H9 (cell line): Measurements from ENCODE around the gene ITCH. TPM values are rescaled to one million over a fixed set of nuclear protein-coding genes. Genes with fewer than 3 reads are reported as not detected.
A peak's percentile ranks its signal among the peaks of the same experiment; 100 is the strongest.
"Not testable (repeated sequence)": the region's sequence is repeated elsewhere in the genome, so short reads cannot be mapped to it uniquely, and the experiment has no call there.

Experiments used
- DNase-seq: peaks from one replicate; pipeline ENCODE4 v3.0.0-alpha.2; 2017
- H2AFZ ChIP-seq: one replicate; pipeline ENCODE4 v1.6.1; 2013; ENCODE audit warnings: mild to moderate bottlenecking, low read length, control low read depth, moderate library complexity
- H2AK5ac ChIP-seq: 2 replicates; pipeline ENCODE4 v1.6.1; 2013; ENCODE audit warnings: low read length, control low read depth, mixed read lengths; ENCODE audit not compliant: insufficient read length
- H2BK120ac ChIP-seq: one replicate; pipeline ENCODE4 v1.6.1; 2013; ENCODE audit warnings: low read depth, mild to moderate bottlenecking, low read length, control low read depth, inconsistent platforms; ENCODE audit not compliant: poor library complexity, severe bottlenecking
- H2BK12ac ChIP-seq: 2 replicates; pipeline ENCODE4 v1.6.1; 2013; ENCODE audit warnings: low read length, control low read depth, mixed read lengths, low read depth; ENCODE audit not compliant: insufficient read length
- H2BK15ac ChIP-seq: 2 replicates; pipeline ENCODE4 v1.6.1; 2013; ENCODE audit warnings: low read depth, low read length, control low read depth
- H2BK20ac ChIP-seq: one replicate; pipeline ENCODE4 v1.6.1; 2013; ENCODE audit warnings: low read depth, mild to moderate bottlenecking, low read length, control low read depth, inconsistent platforms; ENCODE audit not compliant: poor library complexity, severe bottlenecking
- H2BK5ac ChIP-seq: 2 replicates; pipeline ENCODE4 v1.6.1; 2013; ENCODE audit warnings: low read length, control low read depth, mixed read lengths; ENCODE audit not compliant: insufficient read length
- H3K14ac ChIP-seq: 2 replicates; pipeline ENCODE4 v1.6.1; 2013; ENCODE audit warnings: low read length, control low read depth; ENCODE audit not compliant: insufficient read depth
- H3K18ac ChIP-seq: 2 replicates; pipeline ENCODE4 v1.6.1; 2013; ENCODE audit warnings: low read depth, mild to moderate bottlenecking, mixed read lengths, low read length, control low read depth; ENCODE audit not compliant: insufficient read length
- H3K23ac ChIP-seq: 2 replicates; pipeline ENCODE4 v1.6.1; 2013; ENCODE audit warnings: low read length, control low read depth, mixed read lengths, low read depth; ENCODE audit not compliant: insufficient read length
- H3K23me2 ChIP-seq: 2 replicates; pipeline ENCODE4 v1.6.1; 2013; ENCODE audit warnings: low read depth, mild to moderate bottlenecking, mixed read lengths, low read length, control low read depth; ENCODE audit not compliant: insufficient read length, poor library complexity, severe bottlenecking
- H3K27ac ChIP-seq: 2 replicates; pipeline ENCODE4 v1.5.1; 2013; ENCODE audit warnings: low read length, control low read depth, mixed read lengths, low read depth; ENCODE audit not compliant: insufficient read length
- H3K27me3 ChIP-seq: 2 replicates; pipeline ENCODE4 v1.6.1; 2013; ENCODE audit warnings: low read length, control low read depth, inconsistent platforms; ENCODE audit not compliant: insufficient read depth
- H3K4ac ChIP-seq: 2 replicates; pipeline ENCODE4 v1.6.1; 2013; ENCODE audit warnings: low read depth, mild to moderate bottlenecking, control low read depth, inconsistent platforms, low read length, moderate library complexity
- H3K4me1 ChIP-seq: 2 replicates; pipeline ENCODE4 v1.6.1; 2013; ENCODE audit warnings: low read length, control low read depth, inconsistent platforms; ENCODE audit not compliant: insufficient read depth
- H3K4me2 ChIP-seq: 2 replicates; pipeline ENCODE4 v1.6.1; 2013; ENCODE audit warnings: low read length, control low read depth, mixed read lengths; ENCODE audit not compliant: insufficient read length, insufficient read depth
- H3K56ac ChIP-seq: 2 replicates; pipeline ENCODE4 v1.6.1; 2013; ENCODE audit warnings: low read depth, mild to moderate bottlenecking, mixed read lengths, low read length, control low read depth; ENCODE audit not compliant: insufficient read length
- H3K79me1 ChIP-seq: 2 replicates; pipeline ENCODE4 v1.6.1; 2013; ENCODE audit warnings: low read depth, mild to moderate bottlenecking, moderate library complexity, low read length, control low read depth, inconsistent platforms; ENCODE audit not compliant: insufficient read depth, poor library complexity, severe bottlenecking
- H3K79me2 ChIP-seq: 2 replicates; pipeline ENCODE4 v1.6.1; 2013; ENCODE audit warnings: low read length, control low read depth, inconsistent platforms; ENCODE audit not compliant: insufficient read depth
- H3K9ac ChIP-seq: 2 replicates; pipeline ENCODE4 v1.6.1; 2013; ENCODE audit warnings: low read length, control low read depth, mixed read lengths; ENCODE audit not compliant: insufficient read length; ENCODE audit errors: extremely low read depth
- H3K9me3 ChIP-seq: one replicate; pipeline ENCODE4 v1.6.1; 2013; ENCODE audit warnings: low read depth, low read length, inconsistent platforms; ENCODE audit not compliant: control insufficient read depth
- H3T11ph ChIP-seq: one replicate; pipeline ENCODE4 v1.6.1; 2013; ENCODE audit warnings: mild to moderate bottlenecking, low read length, control low read depth, inconsistent platforms
- H4K20me1 ChIP-seq: one replicate; pipeline ENCODE4 v1.6.1; 2013; ENCODE audit not compliant: control insufficient read depth, insufficient read length, insufficient read depth
- H4K5ac ChIP-seq: 2 replicates; pipeline ENCODE4 v1.6.1; 2013; ENCODE audit warnings: low read depth, mild to moderate bottlenecking, mixed read lengths, low read length, control low read depth; ENCODE audit not compliant: insufficient read length
- H4K8ac ChIP-seq: replicated peaks from 2 replicates; pipeline ENCODE4 v1.6.1; 2013; ENCODE audit warnings: low read length, control low read depth, mixed read lengths, low read depth; ENCODE audit not compliant: insufficient read length
- H4K91ac ChIP-seq: 2 replicates; pipeline ENCODE4 v1.6.1; 2013; ENCODE audit warnings: low read depth, mild to moderate bottlenecking, moderate library complexity, mixed read lengths, low read length, control low read depth; ENCODE audit not compliant: insufficient read length
- H3K27ac Mint-ChIP-seq, 3 experiments: 2 replicates in 2 of 3; 3 replicates in 1 of 3; pipeline ENCODE4 v1.8.0; 2020 to 2021; ENCODE audit warnings: mixed read lengths in 3 of 3, mild to moderate bottlenecking in 1 of 3, moderate library complexity in 1 of 3
- H3K27me3 Mint-ChIP-seq: 2 replicates; pipeline ENCODE4 v1.8.0; 2021; ENCODE audit warnings: low read depth, mild to moderate bottlenecking, moderate library complexity, mixed read lengths
- H3K36me3 Mint-ChIP-seq, 3 experiments: 2 replicates in 2 of 3; 3 replicates in 1 of 3; pipeline ENCODE4 v1.8.0; 2020 to 2021; ENCODE audit warnings: low read depth in 3 of 3, mixed read lengths in 3 of 3; ENCODE audit not compliant: insufficient read depth in 1 of 3
- H3K4me1 Mint-ChIP-seq, 2 experiments: 2 replicates each; pipeline ENCODE4 v1.8.0; 2020; ENCODE audit warnings: mixed read lengths in 2 of 2
- H3K4me3 Mint-ChIP-seq, 2 experiments: 2 replicates in 1 of 2; 3 replicates in 1 of 2; pipeline ENCODE4 v1.8.0; 2020 to 2021; ENCODE audit warnings: mild to moderate bottlenecking in 2 of 2, mixed read lengths in 2 of 2, moderate library complexity in 1 of 2
- H3K9me3 Mint-ChIP-seq, 2 experiments: 2 replicates in 1 of 2; 3 replicates in 1 of 2; pipeline ENCODE4 v1.8.0; 2020; ENCODE audit warnings: mild to moderate bottlenecking in 2 of 2, mixed read lengths in 2 of 2, moderate library complexity in 1 of 2
- CTCF ChIP-seq: fragments of 200-600 bp; sonication (generic); conservative IDR thresholded peaks from 3 replicates; pipeline ENCODE4 v1.8.0; 2021; ENCODE audit warnings: antibody characterized with exemption, mild to moderate bottlenecking
- WGBS: extraction: QIAGEN DNeasy Blood & Tissue Kit; methylation state at CpG from one replicate; pipeline ENCODE4 v1.1.7; 2013; ENCODE audit warnings: missing lambda C conversion rate, low lambda C conversion rate, mixed read lengths; ENCODE audit not compliant: insufficient read length; ENCODE audit errors: extremely low coverage; 5-methylcytosine and 5-hydroxymethylcytosine counted together
- total RNA-seq: library from RNA; stranded (reverse); gene quantifications from 2 replicates; pipeline ENCODE4 v1.2.1, GENCODE V29; 2021

Gene ITCH
- total RNA-seq, 1 experiment from 2014 or later: 55.9 TPM

GRCh38 chr20:34397096-34397495, 34.0 kb downstream of the ITCH start:
- Histone ChIP-seq H2AFZ (no peak overlapping the region), H4K8ac (no peak overlapping the region), H3K14ac (no peak overlapping the region), H3K56ac (no peak overlapping the region), H2BK5ac (no peak overlapping the region), H3K18ac (no peak overlapping the region), H2BK120ac (no peak overlapping the region), H3K79me2 (no peaks in the 10 kb centered on the region; the same call in 1 of the 2 replicates), H3T11ph (no peak overlapping the region), H4K5ac (no peak overlapping the region), H3K23me2 (no peaks in the 10 kb centered on the region), H3K27ac (no peak overlapping the region), H4K91ac (no peak overlapping the region), H2AK5ac (no peak overlapping the region), H2BK12ac (no peak overlapping the region), H3K23ac (no peak overlapping the region), H2BK20ac (no peak overlapping the region), H3K79me1 (peaks cover 4% of the 10 kb centered on the region), H2BK15ac (no peak overlapping the region), H4K20me1 (no peaks in the 10 kb centered on the region), H3K27me3 (no peaks in the 10 kb centered on the region), H3K9me3 (no peaks in the 10 kb centered on the region), H3K9ac (no peak overlapping the region), H3K4ac (no peak overlapping the region), H3K4me1 (no peaks in the 10 kb centered on the region), H3K4me2 (no peak overlapping the region)
- Mint-ChIP-seq H3K9me3 (no peaks in the 10 kb centered on the region), H3K4me1 (peaks cover 8 to 9% of the 10 kb centered on the region in 2 experiments), H3K4me3 (no peak overlapping the region), H3K27ac (no peak overlapping the region), H3K27me3 (no peaks in the 10 kb centered on the region), H3K36me3 (peaks cover 11 to 53% (median 49%) of the 10 kb centered on the region in 3 experiments; a peak in 6 of 7 replicates)
- no CpG with 5 or more reads among the region's 9 CpGs for WGBS
- no peak for DNase-seq
- TF ChIP-seq CTCF: no peak

DNA sequence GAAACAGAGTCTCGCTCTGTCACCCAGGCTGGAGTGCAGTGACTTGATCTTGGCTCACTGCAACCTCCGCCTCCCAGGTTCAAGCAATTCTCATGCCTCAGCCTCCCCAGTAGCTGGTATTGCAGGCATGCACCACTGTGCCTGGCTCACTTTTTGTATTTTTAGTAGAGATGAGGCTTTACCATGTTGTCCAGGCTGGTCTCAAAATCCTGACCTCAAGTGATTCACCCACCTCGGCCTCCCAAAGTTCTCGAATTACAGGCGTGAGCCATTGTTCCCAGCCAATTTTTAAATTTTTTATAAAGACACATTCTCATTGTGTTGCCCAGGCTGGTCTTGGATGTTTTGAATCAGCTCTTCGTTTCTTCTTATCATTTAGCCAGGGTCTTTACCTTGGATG, 37.7 kb downstream of the ITCH start:
- H2BK15ac ChIP-seq, H3K4me3 Mint-ChIP-seq, H3K79me1 ChIP-seq, H3K4me2 ChIP-seq, H4K20me1 ChIP-seq, H2AK5ac ChIP-seq, H4K8ac ChIP-seq, H3K4ac ChIP-seq, H3K9ac ChIP-seq, H3K4me1 ChIP-seq, H3K27me3 Mint-ChIP-seq, H3K27me3 ChIP-seq, H3K23me2 ChIP-seq, H3K9me3 ChIP-seq, H2BK120ac ChIP-seq, H2BK12ac ChIP-seq, H4K91ac ChIP-seq, H3K79me2 ChIP-seq, H2BK5ac ChIP-seq, H3T11ph ChIP-seq, H3K23ac ChIP-seq, H2AFZ ChIP-seq, H3K27ac ChIP-seq, H3K9me3 Mint-ChIP-seq, H3K56ac ChIP-seq, H3K18ac ChIP-seq, H4K5ac ChIP-seq, DNase-seq, H2BK20ac ChIP-seq, H3K14ac ChIP-seq: not testable (repeated sequence)
- no CpG with 5 or more reads among the region's 6 CpGs for WGBS
- H3K27ac Mint-ChIP-seq: peak overlapping the region in 2 of 3 experiments; percentile 17 to 88; a peak in 5 of 7 replicates
- peaks cover 3 to 34% (median 26%) of the 10 kb centered on the region in 3 experiments; a peak in 5 of 7 replicates for H3K36me3 Mint-ChIP-seq
- peaks cover 11 to 12% of the 10 kb centered on the region in 2 experiments for H3K4me1 Mint-ChIP-seq
